A549 (cell line): ENCODE data around the gene CFAP68. TPM values are rescaled to one million over a fixed set of nuclear protein-coding genes. Genes with fewer than 3 reads are reported as not detected.

ENCODE experiments used
- ATAC-seq, 2 experiments: fragments of 200-7000 bp in 1 of 2; fragments of >200 bp in 1 of 2; cut with Nextera tagmentation in 1 of 2; cut with Tn5 transposase in 1 of 2; 3 replicates each; pipeline versions ENCODE4 v1.8.0 to v1.9.1; 2018 to 2020; ENCODE audit warnings: mild to moderate bottlenecking in 1 of 2, moderate library complexity in 1 of 2
- CTCF ChIA-PET: fragments of 300-600 bp; sonication (Branson Sonifier 250); formaldehyde crosslinking; extraction: SDS; loops from one replicate; lab custom pipeline; 2021; ENCODE audit warnings: antibody characterized with exemption, inconsistent platforms; lab: Yijun Ruan, JAX
- POLR2A ChIA-PET: fragments of 350-600 bp; formaldehyde crosslinking; extraction: SDS; loops from one replicate; lab custom pipeline; 2021; ENCODE audit warnings: antibody characterized with exemption, inconsistent platforms; lab: Yijun Ruan, JAX
- DNase-seq, 2 experiments: peaks; one replicate each; pipeline versions ENCODE4 v3.0.0 to v3.0.0-alpha.2; 2011 to 2016; ENCODE audit warnings: low read depth in 1 of 2, low spot score in 1 of 2
- FAIRE-seq: peaks from 2 replicates; lab custom pipeline; 2011; peaks lifted over from hg19 to GRCh38; lab: Jason Lieb, UNC
- H3K27ac ChIP-seq, 2 experiments: fragments of >200 bp; sonication (Bioruptor Twin); formaldehyde crosslinking; 3 replicates each; pipeline ENCODE4 v1.5.1; 2016 to 2017
- H3K4me1 ChIP-seq: fragments of >200 bp; sonication (Bioruptor Twin); formaldehyde crosslinking; 3 replicates; pipeline ENCODE4 v1.6.1; 2016
- H3K4me2 ChIP-seq: fragments of >200 bp; sonication (Bioruptor Twin); formaldehyde crosslinking; 3 replicates; pipeline ENCODE4 v1.6.1; 2016
- H3K4me3 ChIP-seq: fragments of >200 bp; sonication (Bioruptor Twin); formaldehyde crosslinking; 3 replicates; pipeline ENCODE4 v1.5.1; 2016
- H3K9me3 ChIP-seq: fragments of >200 bp; sonication (Bioruptor Twin); formaldehyde crosslinking; 3 replicates; pipeline ENCODE4 v1.6.1; 2016
- BHLHE40 ChIP-seq: IDR thresholded peaks from 2 replicates; pipeline ENCODE4 v1.6.1; 2012; ENCODE audit warnings: low read depth, low read length, inconsistent platforms
- CBX2 ChIP-seq: fragments of 200-600 bp; sonication (generic); IDR thresholded peaks from 2 replicates; pipeline ENCODE4 v1.6.1; 2016; ENCODE audit warnings: low read depth, mild to moderate bottlenecking, borderline replicate concordance
- CEBPB ChIP-seq, 2 experiments: fragments of >200 bp in 1 of 2; sonication (Bioruptor Twin) in 1 of 2; formaldehyde crosslinking in 1 of 2; IDR thresholded peaks; 2 replicates each; pipeline ENCODE4 v1.6.1; 2012 to 2016
- CHD2 ChIP-seq: fragments of 150-350 bp; IDR thresholded peaks from 2 replicates; pipeline ENCODE4 v1.6.1; 2014; ENCODE audit warnings: low read length; ENCODE audit not compliant: partially characterized antibody
- E2F6 ChIP-seq: IDR thresholded peaks from 2 replicates; pipeline ENCODE4 v1.6.1; 2012; ENCODE audit warnings: low read depth, borderline replicate concordance
- EHMT2 ChIP-seq: fragments of 200-600 bp; sonication (generic); IDR thresholded peaks from 2 replicates; pipeline ENCODE4 v1.6.1; 2016; ENCODE audit warnings: antibody characterized with exemption, low read depth, mild to moderate bottlenecking, moderate library complexity
- FOSL2 ChIP-seq, 2 experiments: fragments of 450-650 bp in 1 of 2; fragments of >200 bp in 1 of 2; sonication (Bioruptor Twin) in 1 of 2; formaldehyde crosslinking; IDR thresholded peaks; 2 replicates each; pipeline versions ENCODE4 v1.5.0 to v1.6.1; 2016 to 2020; ENCODE audit warnings: mild to moderate bottlenecking in 1 of 2, moderate library complexity in 1 of 2
- HES2 ChIP-seq: fragments of >200 bp; sonication (Bioruptor Twin); formaldehyde crosslinking; IDR thresholded peaks from 2 replicates; pipeline ENCODE4 v1.6.1; 2016
- HMGXB4 ChIP-seq: fragments of 250-450 bp; sonication (Bioruptor Pico); IDR thresholded peaks from 2 replicates; pipeline ENCODE4 v1.5.0; 2021; ENCODE audit warnings: mild to moderate bottlenecking, moderate library complexity, borderline replicate concordance
- KDM5A ChIP-seq: fragments of 200-600 bp; sonication (generic); IDR thresholded peaks from 2 replicates; pipeline ENCODE4 v1.6.1; 2016; ENCODE audit warnings: antibody characterized with exemption, mild to moderate bottlenecking
- MAFK ChIP-seq: fragments of 450-650 bp; IDR thresholded peaks from 2 replicates; pipeline ENCODE4 v1.6.1; 2014; ENCODE audit not compliant: partially characterized antibody
- SMC3 ChIP-seq: fragments of >200 bp; sonication (Bioruptor Twin); formaldehyde crosslinking; IDR thresholded peaks from 3 replicates; pipeline ENCODE4 v1.6.1; 2018; ENCODE audit warnings: inconsistent platforms
- ZC3H11A ChIP-seq: fragments of 450-650 bp; IDR thresholded peaks from 2 replicates; pipeline ENCODE4 v1.6.1; 2014; ENCODE audit warnings: antibody characterized with exemption, mild to moderate bottlenecking
- ZNF302 ChIP-seq: fragments of 250-450 bp; sonication (Bioruptor Pico); IDR thresholded peaks from 2 replicates; pipeline ENCODE4 v1.9.0; 2021; ENCODE audit warnings: inconsistent platforms, mild to moderate bottlenecking, moderate library complexity
- WGBS: methylation state at CpG from one replicate; pipeline ENCODE4 v1.1.6; 2017; ENCODE audit errors: missing lambda C conversion rate; 5-methylcytosine and 5-hydroxymethylcytosine counted together
- polyA plus RNA-seq, 4 experiments: library from polyadenylated mRNA; depleted of rRNA in 3 of 4; stranded (reverse); fragments of >200 nt; fragmentation: RNase III in 1 of 4; extraction: RNeasy Plus Mini Kit Qiagen cat#74134 plus additional on column Dnase treatment in 1 of 4; gene quantifications; 2 replicates in 3 of 4; 3 replicates in 1 of 4; pipeline ENCODE4 v1.2.3, GENCODE V29; 2011 to 2017

Gene CFAP68
- polyA plus RNA-seq, 2 of the 4 experiments (the other 2 are of a cell fraction): 36.3 to 59.7 TPM

GRCh38 chr11:111922803-111923202, 43.5 kb downstream of the CFAP68 start:
- Histone ChIP-seq H3K4me1 (peaks cover 44% of the 10 kb centered on the region), H3K9me3 (no peaks in the 10 kb centered on the region), H3K4me3 (no peak overlapping the region), H3K4me2 (peak overlapping the region; percentile 66), H3K27ac (peak overlapping the region; percentile 73 to 92)
- no peak for DNase-seq
- ATAC-seq: no peak
- WGBS: 3% methylated on average over 2 of the region's 2 CpGs
- ChIA-PET CTCF (no interaction called here), POLR2A (no interaction called here)
- no peak for FAIRE-seq
- peak; percentile 88 to 93 for TF ChIP-seq CEBPB (IDR thresholded peaks at IDR 0.05)
- TF ChIP-seq ZC3H11A: no peak
- TF ChIP-seq, all 56 proteins: peak for 1

- Histone ChIP-seq H3K9me3 (no peaks in the 10 kb centered on the region), H3K4me1 (peaks cover 44% of the 10 kb centered on the region), H3K4me3 (no peak overlapping the region), H3K4me2 (peak overlapping the region; percentile 66)
- FAIRE-seq (no peak), ATAC-seq (no peak), DNase-seq (no peak)
- ChIA-PET CTCF (no interaction called here), POLR2A (no interaction called here)
- TF ChIP-seq EHMT2 (no peak), FOSL2 (IDR thresholded peaks at IDR 0.05) (no peak), FOSL2 (CRISPR knock-in tag; IDR thresholded peaks at IDR 0.05) (no peak), HES2 (no peak), CBX2 (no peak)
- TF ChIP-seq, all 56 proteins: peak for 0
- peak overlapping the region; percentile 73 to 92 for H3K27ac ChIP-seq
- 12% methylated on average over 5 of the region's 5 CpGs for WGBS
Observed at GRCh38 chr11:111923351-111923788, 44.0 kb downstream of the CFAP68 start.

GRCh38 chr11:111923951-111924350, 44.6 kb downstream of the CFAP68 start:
- Histone ChIP-seq H3K9me3 (no peaks in the 10 kb centered on the region), H3K27ac (peak overlapping the region; percentile 73 to 92), H3K4me3 (no peak overlapping the region), H3K4me1 (peaks cover 44% of the 10 kb centered on the region), H3K4me2 (peak overlapping the region; percentile 66)
- TF ChIP-seq SMC3: no peak
- TF ChIP-seq KDM5A: no peak
- no peak for FAIRE-seq
- no peak for ATAC-seq
- no peak for DNase-seq
- CTCF ChIA-PET: interaction anchor here (0.9 kb wide), 1 partner anchor 10 kb away, joined by 6 read pairs; no protein-coding TSS in a partner anchor
- POLR2A ChIA-PET: no interaction called here

GRCh38 chr11:111925953-111926352, 46.6 kb downstream of the CFAP68 start:
- no peak overlapping the region; the same call in 2 of the 3 replicates for H3K4me3 ChIP-seq
- ATAC-seq (no peak), DNase-seq (no peak), FAIRE-seq (no peak)
- 95% methylated on average over 16 of the region's 16 CpGs for WGBS
- ChIA-PET CTCF (interaction anchor here (1.0 to 12.2 kb wide), 4 partner anchors 10 to 55 kb away, joined by 3 to 172 read pairs (median 6); no protein-coding TSS in a partner anchor), POLR2A (interaction anchor here (0.9 to 1.7 kb wide), 9 partner anchors 10 to 161 kb away, joined by 3 to 17 read pairs (median 5); partner anchors contain the start of genes CRYAB, DIXDC1, SDHD and TIMM8B)
- peak overlapping the region; percentile 73 to 92 for H3K27ac ChIP-seq
- no peak for TF ChIP-seq MAFK
- no peak for TF ChIP-seq HMGXB4 (CRISPR knock-in tag)
- no peak for TF ChIP-seq BHLHE40
- TF ChIP-seq E2F6: no peak
- TF ChIP-seq CHD2: no peak
- TF ChIP-seq ZNF302 (CRISPR knock-in tag): no peak
- H3K4me1 ChIP-seq: peaks cover 44% of the 10 kb centered on the region
- no peaks in the 10 kb centered on the region for H3K9me3 ChIP-seq
- H3K4me2 ChIP-seq: peak overlapping the region; percentile 63
